KG1 (cell line): ENCODE measurements around the gene VPS8.

ENCODE experiments used
- DNase-seq: peaks from one replicate; lab custom pipeline; 2025; lab: John Stamatoyannopoulos, UW

The VPS8 gene

GRCh38 chr3:184811034-184811433 is 932 bp upstream of the VPS8 start:
- no peak for DNase-seq

- no peak for DNase-seq
These were observed 335 bp upstream of the VPS8 start for GRCh38 chr3:184811663-184811998.

- no peak for DNase-seq
These were observed 686 bp downstream of the VPS8 start for GRCh38 chr3:184812662-184813042.

GRCh38 chr3:184813357-184813756 is 1.4 kb downstream of the VPS8 start:
- no peak for DNase-seq

- DNase-seq, result no peak
These were observed 2.2 kb downstream of the VPS8 start for GRCh38 chr3:184814214-184814613.

- no peak for DNase-seq
These were observed 3.3 kb downstream of the VPS8 start for GRCh38 chr3:184815046-184815930.

- DNase-seq, result no peak
These were observed 4.6 kb downstream of the VPS8 start for GRCh38 chr3:184816614-184817013.

GRCh38 chr3:184820525-184820924 is 8.6 kb downstream of the VPS8 start:
- DNase-seq, result no peak

- DNase-seq, result no peak
These were observed 9.1 kb downstream of the VPS8 start for GRCh38 chr3:184821034-184821433.

- no peak for DNase-seq
These were observed 10.1 kb downstream of the VPS8 start for GRCh38 chr3:184822081-184822480.

- DNase-seq, result no peak
These were observed 10.7 kb downstream of the VPS8 start for GRCh38 chr3:184822654-184823053.

- no peak for DNase-seq
These were observed 12.0 kb downstream of the VPS8 start for GRCh38 chr3:184823990-184824389.

GRCh38 chr3:184825121-184825820 is 13.3 kb downstream of the VPS8 start:
- no peak for DNase-seq

- no peak for DNase-seq
These were observed 15.6 kb downstream of the VPS8 start for GRCh38 chr3:184827572-184827971.

GRCh38 chr3:184832044-184832443 is 20.1 kb downstream of the VPS8 start:
- DNase-seq, result no peak

GRCh38 chr3:184832903-184833302 is 20.9 kb downstream of the VPS8 start:
- DNase-seq, result no peak

GRCh38 chr3:184836090-184836822 is 24.3 kb downstream of the VPS8 start:
- DNase-seq, result no peak

GRCh38 chr3:184842433-184842832 is 30.5 kb downstream of the VPS8 start:
- DNase-seq, result no peak

- DNase-seq, result no peak
These were observed 33.9 kb downstream of the VPS8 start for GRCh38 chr3:184845819-184846218.

GRCh38 chr3:184846496-184846895 is 34.5 kb downstream of the VPS8 start:
- no peak for DNase-seq

- DNase-seq, result no peak
These were observed 37.0 kb downstream of the VPS8 start for GRCh38 chr3:184848934-184849333.

GRCh38 chr3:184850201-184850600 is 38.2 kb downstream of the VPS8 start:
- no peak for DNase-seq

- DNase-seq, result no peak
These were observed 45.1 kb downstream of the VPS8 start for GRCh38 chr3:184857099-184857498.
